COR-L47 (cell line): ENCODE measurements around the gene SLC19A3.
"Not testable (repeated sequence)": the region's sequence is repeated elsewhere in the genome, so short reads cannot be mapped to it uniquely, and the experiment has no call there.

Experiments used
- DNase-seq: peaks from one replicate; lab custom pipeline; 2025; lab: John Stamatoyannopoulos, UW

Gene SLC19A3

GRCh38 chr2:227717687-227718567 is at the start of gene SLC19A3:
Gene SLC19A3 (minus strand): TSS chr2:227718028. CDS start chr2:227702318, 15,710 bp downstream.
- peak; percentile 8 for DNase-seq

GRCh38 chr2:227766373-227766883 is 48.6 kb upstream of the SLC19A3 start:
- peak; percentile 18 for DNase-seq

GRCh38 chr2:227765788-227766372 is 48.1 kb upstream of the SLC19A3 start:
- no peak for DNase-seq

GRCh38 chr2:227761740-227762476 is 44.1 kb upstream of the SLC19A3 start:
- no peak for DNase-seq

GRCh38 chr2:227759411-227760118 is 41.7 kb upstream of the SLC19A3 start:
- no peak for DNase-seq

- not testable (repeated sequence) for DNase-seq
Observed at GRCh38 chr2:227756261-227756660, 38.4 kb upstream of the SLC19A3 start.

- DNase-seq = no peak
Observed at GRCh38 chr2:227748079-227748478, 30.3 kb upstream of the SLC19A3 start.

- no peak for DNase-seq
Observed at GRCh38 chr2:227745594-227745993, 27.8 kb upstream of the SLC19A3 start, which contains the start of gene SCYGR8. Gene SCYGR8 (plus strand): TSS chr2:227745894. CDS start chr2:227745894, 0 bp downstream.

GRCh38 chr2:227740705-227741104 is 22.9 kb upstream of the SLC19A3 start:
- DNase-seq = not testable (repeated sequence)

- DNase-seq = no peak
Observed at GRCh38 chr2:227739351-227739750, 21.5 kb upstream of the SLC19A3 start.

GRCh38 chr2:227728035-227728434 is 10.2 kb upstream of the SLC19A3 start, which contains the start of gene SCYGR7:
Gene SCYGR7 (plus strand): TSS chr2:227728335. CDS start chr2:227728335, 0 bp downstream.
- DNase-seq = no peak

GRCh38 chr2:227724394-227725039 is 6.7 kb upstream of the SLC19A3 start, which contains the start of gene SCYGR6:
Gene SCYGR6 (minus strand): TSS chr2:227724757. CDS start chr2:227724757, 0 bp downstream.
- no peak for DNase-seq

GRCh38 chr2:227722821-227723220 is 5.0 kb upstream of the SLC19A3 start:
- not testable (repeated sequence) for DNase-seq

- no peak for DNase-seq
Observed at GRCh38 chr2:227720680-227721079, 2.9 kb upstream of the SLC19A3 start.

- no peak for DNase-seq
Observed at GRCh38 chr2:227719641-227720040, 1.8 kb upstream of the SLC19A3 start.

GRCh38 chr2:227716501-227716900 is 1.3 kb downstream of the SLC19A3 start:
- no peak for DNase-seq

- no peak for DNase-seq
Observed at GRCh38 chr2:227713291-227713690, 4.5 kb downstream of the SLC19A3 start.

GRCh38 chr2:227710986-227711385 is 6.8 kb downstream of the SLC19A3 start:
- no peak for DNase-seq

GRCh38 chr2:227707390-227707789 is 10.4 kb downstream of the SLC19A3 start:
- no peak for DNase-seq

- DNase-seq = no peak
Observed at GRCh38 chr2:227706859-227707258, 11.0 kb downstream of the SLC19A3 start.

GRCh38 chr2:227703961-227704360 is 13.9 kb downstream of the SLC19A3 start:
- DNase-seq = no peak
